HG03039 (cell line): Measurements from ENCODE around the gene NUDCD3.
A peak's percentile ranks its signal among the peaks of the same experiment; 100 is the strongest.
"Not testable (repeated sequence)": the region's sequence is repeated elsewhere in the genome, so short reads cannot be mapped to it uniquely, and the experiment has no call there.

Experiments
- ATAC-seq: cut with Tn5 transposase; IDR thresholded peaks from one replicate; pipeline ENCODE4 v1.9.1; 2021; ENCODE audit warnings: mild to moderate bottlenecking, moderate library complexity; ENCODE audit not compliant: unreplicated experiment

NUDCD3 gene

GRCh38 chr7:44518761-44519160, 28.3 kb upstream of the NUDCD3 start:
- ATAC-seq = no peak

- ATAC-seq = no peak
Observed at GRCh38 chr7:44517175-44517574, 26.7 kb upstream of the NUDCD3 start.

- no peak for ATAC-seq
Observed at GRCh38 chr7:44515590-44516268, 25.3 kb upstream of the NUDCD3 start.

- ATAC-seq = no peak
Observed at GRCh38 chr7:44512736-44513135, 22.3 kb upstream of the NUDCD3 start.

GRCh38 chr7:44511863-44512468, 21.5 kb upstream of the NUDCD3 start:
- ATAC-seq = no peak

GRCh38 chr7:44511236-44511635, 20.8 kb upstream of the NUDCD3 start:
- no peak for ATAC-seq

- ATAC-seq = no peak
Observed at GRCh38 chr7:44508328-44509030, 18.0 kb upstream of the NUDCD3 start.

- ATAC-seq = not testable (repeated sequence)
Observed at GRCh38 chr7:44506592-44507288, 16.3 kb upstream of the NUDCD3 start.

- ATAC-seq = no peak
Observed at GRCh38 chr7:44505595-44505994, 15.1 kb upstream of the NUDCD3 start.

- ATAC-seq = no peak
Observed at GRCh38 chr7:44498230-44498954, 7.9 kb upstream of the NUDCD3 start.

- ATAC-seq = no peak
Observed at GRCh38 chr7:44497155-44498027, 6.9 kb upstream of the NUDCD3 start.

GRCh38 chr7:44496385-44496784, 5.9 kb upstream of the NUDCD3 start:
- ATAC-seq = no peak

GRCh38 chr7:44494960-44495359, 4.5 kb upstream of the NUDCD3 start:
- ATAC-seq = no peak

GRCh38 chr7:44491229-44491628, 771 bp upstream of the NUDCD3 start:
- no peak for ATAC-seq

- peak; percentile 20 for ATAC-seq
Observed at GRCh38 chr7:44489955-44490350, 505 bp downstream of the NUDCD3 start.

GRCh38 chr7:44488955-44489354, 1.5 kb downstream of the NUDCD3 start:
- ATAC-seq = no peak

GRCh38 chr7:44486693-44487092, 3.8 kb downstream of the NUDCD3 start:
- ATAC-seq = no peak

- ATAC-seq = no peak
Observed at GRCh38 chr7:44486001-44486400, 4.5 kb downstream of the NUDCD3 start.

GRCh38 chr7:44484482-44485313, 5.8 kb downstream of the NUDCD3 start:
- ATAC-seq = no peak
